ENCODE results near the gene RING1.
"Not testable (repeated sequence)": the region's sequence is repeated elsewhere in the genome, so short reads cannot be mapped to it uniquely, and the experiment has no call there.

Gene RING1

GRCh38 chr6:33206027-33206863 is 2.1 kb upstream of the RING1 start:
- DNase-seq (ENCODE audit: low read depth in 2 of 2) = no peak

GRCh38 chr6:33206864-33207551 is 1.3 kb upstream of the RING1 start:
- DNase-seq (ENCODE audit: low read depth in 2 of 2) = no peak

DNA sequence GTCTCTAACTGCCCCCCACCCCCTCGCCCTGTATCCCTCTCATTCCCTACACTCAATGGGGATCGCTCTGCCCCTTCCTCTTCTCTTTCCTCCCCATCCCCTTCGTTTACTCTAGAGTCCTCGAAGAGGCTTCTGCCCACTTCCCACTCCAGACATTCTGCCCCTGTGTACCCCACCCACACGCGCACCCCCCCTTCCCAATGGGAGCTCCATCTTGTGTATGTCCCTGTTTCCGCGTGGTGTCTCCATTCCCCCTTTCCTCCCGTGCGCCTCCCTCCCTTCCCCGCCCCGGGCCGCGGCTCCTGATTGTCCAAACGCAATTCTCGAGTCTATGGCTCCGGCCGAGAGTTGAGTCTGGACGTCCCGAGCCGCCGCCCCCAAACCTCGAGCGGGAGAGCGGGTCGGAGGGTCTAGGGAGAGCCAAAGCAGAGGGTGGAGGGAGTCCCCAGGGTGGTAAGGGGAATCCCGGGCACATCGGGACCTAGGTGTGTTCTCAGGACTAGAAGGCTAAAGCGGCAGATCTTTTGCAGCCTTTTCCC is 679 bp upstream of the RING1 start:
- DNase-seq (ENCODE audit: low read depth in 2 of 2) = no peak

- DNase-seq (ENCODE audit: low read depth in 2 of 2) = no peak
Observed at GRCh38 chr6:33209856-33210255, 1.6 kb downstream of the RING1 start.

- DNase-seq (ENCODE audit: low read depth in 2 of 2) = no peak
Observed at GRCh38 chr6:33211136-33211535, 2.8 kb downstream of the RING1 start.

DNA sequence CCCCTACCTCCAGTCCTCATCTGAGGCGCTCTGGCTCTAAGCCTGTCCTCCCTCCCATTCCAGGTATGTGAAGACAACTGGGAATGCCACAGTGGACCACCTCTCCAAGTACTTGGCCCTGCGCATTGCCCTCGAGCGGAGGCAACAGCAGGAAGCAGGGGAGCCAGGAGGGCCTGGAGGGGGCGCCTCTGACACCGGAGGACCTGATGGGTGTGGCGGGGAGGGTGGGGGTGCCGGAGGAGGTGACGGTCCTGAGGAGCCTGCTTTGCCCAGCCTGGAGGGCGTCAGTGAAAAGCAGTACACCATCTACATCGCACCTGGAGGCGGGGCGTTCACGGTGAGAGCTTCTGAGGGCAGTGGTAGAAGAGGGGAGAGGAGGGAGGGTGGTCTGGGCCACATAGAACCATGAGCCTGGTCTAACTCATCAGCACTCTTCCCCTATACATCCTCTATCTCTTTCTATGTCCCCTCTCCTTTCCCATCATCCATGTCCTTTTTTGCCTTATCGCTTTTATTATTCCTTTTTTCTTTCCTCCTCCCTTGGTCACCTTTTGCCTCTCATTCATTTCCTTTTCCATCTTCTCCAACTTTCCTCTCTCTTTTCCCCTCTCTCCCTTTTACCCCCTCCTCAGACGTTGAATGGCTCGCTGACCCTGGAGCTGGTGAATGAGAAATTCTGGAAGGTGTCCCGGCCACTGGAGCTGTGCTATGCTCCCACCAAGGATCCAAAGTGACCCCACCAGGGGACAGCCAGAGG is 3.5 kb downstream of the RING1 start:
- DNase-seq (ENCODE audit: low read depth in 2 of 2) = no peak

GRCh38 chr6:33212857-33213165 is 4.5 kb downstream of the RING1 start:
- DNase-seq (ENCODE audit: low read depth in 2 of 2) = no peak

DNA sequence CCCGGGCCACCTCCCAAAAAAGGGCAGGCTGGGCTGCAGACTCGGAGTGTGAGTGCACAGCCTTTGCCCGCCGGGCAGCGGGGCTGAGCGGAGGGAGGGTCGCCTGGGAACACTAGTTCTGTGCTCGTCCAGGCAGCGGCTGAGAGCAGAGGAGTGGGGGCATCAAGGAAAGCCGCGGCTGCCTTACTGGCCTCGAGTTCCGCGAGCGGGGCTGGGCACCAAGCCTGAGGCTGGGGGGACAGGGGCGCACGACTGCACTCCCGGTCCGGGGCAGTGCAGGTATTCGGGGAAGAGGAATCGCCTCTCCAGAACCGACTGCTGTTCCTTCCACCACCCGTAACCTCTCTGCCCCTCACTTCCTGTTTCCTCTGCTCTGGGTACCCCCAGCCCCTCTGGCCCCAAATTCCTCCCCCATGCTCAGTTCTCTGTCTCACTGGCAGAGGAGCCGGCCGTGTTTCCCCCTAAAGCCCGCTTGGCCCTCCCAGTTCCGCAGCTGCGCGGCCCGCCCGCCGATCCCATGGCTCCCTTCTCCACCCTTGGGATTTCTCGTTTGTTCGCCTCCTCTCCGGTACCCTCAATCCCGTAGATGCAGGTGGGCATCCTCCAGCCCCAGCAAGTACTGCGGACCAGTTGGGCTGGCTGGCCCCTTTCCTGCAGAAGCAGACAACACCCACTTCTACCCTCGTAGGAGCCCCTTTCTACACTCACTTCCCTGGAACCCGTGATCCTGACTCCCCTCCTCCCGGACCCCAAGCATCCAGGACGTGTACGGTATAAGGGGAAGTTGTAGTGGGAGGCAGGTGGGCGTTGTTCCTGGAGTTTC is 5.1 kb downstream of the RING1 start:
- no peak for DNase-seq (ENCODE audit: low read depth in 2 of 2)

- DNase-seq (ENCODE audit: low read depth in 2 of 2) = no peak
Observed at GRCh38 chr6:33213989-33214335, 5.7 kb downstream of the RING1 start.

DNA sequence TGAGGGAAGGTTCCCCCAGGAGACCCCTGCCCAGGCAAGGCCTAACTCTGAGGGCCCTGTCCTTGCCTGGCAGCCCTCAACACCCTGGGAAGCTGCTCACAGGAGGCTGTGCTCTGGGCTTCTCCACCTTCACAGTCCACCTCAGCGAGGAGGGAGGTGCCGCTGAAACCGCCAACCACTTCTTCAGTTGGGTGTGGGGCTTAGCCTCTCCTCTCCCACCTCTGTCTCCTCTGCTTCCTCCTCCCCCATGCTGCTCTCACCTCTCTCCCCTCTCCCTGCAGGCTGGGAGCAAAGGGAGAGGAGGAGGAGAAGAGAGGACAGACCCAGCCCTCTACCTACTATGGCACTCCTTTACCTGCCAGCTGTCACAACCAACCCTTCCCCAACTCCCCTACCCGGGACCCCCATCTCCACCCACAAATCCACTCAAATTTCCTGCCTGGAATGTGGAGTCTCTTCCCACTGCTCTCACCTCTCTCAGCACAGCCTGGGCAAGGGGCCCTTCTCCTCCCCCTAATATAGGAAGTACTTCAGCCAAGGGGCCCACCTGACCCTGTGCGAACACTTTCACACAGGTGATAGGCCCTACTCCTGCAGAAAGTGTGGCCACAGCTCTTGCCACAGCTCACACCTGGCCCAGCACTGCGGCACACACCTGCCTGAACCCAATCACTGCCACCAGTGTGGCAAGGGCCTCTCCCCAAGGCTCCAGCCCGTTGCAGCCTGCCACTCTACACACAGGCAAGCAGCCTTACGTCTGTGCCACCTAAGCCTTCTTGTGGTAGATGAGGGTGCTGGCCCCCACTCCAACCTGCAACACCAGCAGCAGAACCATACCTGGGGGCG is 7.2 kb downstream of the RING1 start:
- no peak for DNase-seq (ENCODE audit: low read depth in 2 of 2)

DNA sequence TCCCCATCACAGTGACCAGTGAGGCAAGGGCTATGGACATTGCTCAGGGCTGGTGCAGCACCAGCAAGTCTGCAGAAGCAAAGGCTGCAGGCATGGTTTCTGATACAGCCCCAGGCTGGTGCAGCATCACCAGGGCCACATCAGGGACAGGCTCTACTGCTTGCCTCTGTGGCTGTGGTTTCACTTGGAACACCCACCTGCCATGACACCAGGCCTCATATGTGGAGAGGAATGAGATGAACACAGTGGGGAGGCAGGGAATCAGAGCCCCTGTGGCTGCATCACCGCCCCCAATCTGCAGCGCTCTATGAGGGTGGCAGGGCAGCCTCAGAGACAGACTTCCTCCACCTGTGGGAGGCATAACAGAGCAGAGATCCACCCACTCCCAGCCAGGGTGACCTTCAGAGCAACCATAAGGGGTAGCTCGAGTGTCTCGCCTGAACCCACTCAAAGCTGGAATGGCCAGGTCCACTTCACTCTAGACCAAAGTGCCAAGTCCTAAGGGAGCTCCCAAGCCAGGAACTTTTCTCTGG is 7.9 kb downstream of the RING1 start:
- DNase-seq (ENCODE audit: low read depth in 2 of 2) = no peak

- no peak for DNase-seq (ENCODE audit: low read depth in 2 of 2)
Observed at GRCh38 chr6:33217246-33217645, 8.9 kb downstream of the RING1 start.

DNA sequence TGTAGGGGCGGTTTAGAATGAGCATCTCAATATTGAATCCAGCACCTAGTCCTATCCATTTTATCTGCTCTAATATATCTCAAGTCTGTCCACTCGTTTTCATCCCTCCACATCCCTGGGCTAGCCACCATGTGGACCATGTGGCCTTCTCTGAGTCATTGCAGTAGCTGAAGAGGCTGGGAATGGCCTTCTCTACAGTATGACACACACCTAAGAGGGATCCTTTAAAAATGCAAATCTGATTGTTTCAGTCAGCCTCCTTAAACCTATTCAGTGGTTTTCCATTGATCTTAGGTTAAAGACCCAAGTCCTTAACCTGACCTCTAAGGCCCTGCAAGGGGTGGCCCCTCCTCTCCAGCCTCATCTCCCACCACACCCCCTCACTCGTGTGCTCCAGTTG is 9.4 kb downstream of the RING1 start:
- DNase-seq (ENCODE audit: low read depth in 2 of 2) = no peak

- not testable (repeated sequence) for DNase-seq (ENCODE audit: low read depth in 2 of 2)
Observed at GRCh38 chr6:33226503-33227120, 18.3 kb downstream of the RING1 start.

DNA sequence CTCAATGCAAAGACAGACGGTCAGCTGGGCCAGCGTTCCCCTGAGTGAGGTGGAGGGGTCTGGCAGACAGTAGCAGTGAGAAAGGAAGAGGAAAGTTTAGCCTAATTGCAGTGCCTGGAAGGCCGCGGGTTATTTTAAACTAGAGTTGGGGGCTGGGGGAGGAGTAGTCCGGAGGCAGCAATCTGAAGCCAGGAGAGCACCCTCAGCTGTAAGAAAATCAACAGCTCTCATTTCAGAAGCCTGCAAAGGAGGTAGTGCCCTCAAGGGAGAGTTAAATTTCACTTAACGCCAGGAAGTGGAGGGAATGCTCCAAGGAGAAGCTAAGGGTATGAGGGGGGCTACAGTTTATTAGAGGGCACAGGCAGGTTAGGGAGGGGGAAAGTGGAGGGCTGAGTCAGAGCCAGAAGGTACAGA is 26.9 kb downstream of the RING1 start:
- no peak for DNase-seq (ENCODE audit: low read depth in 2 of 2)

DNA sequence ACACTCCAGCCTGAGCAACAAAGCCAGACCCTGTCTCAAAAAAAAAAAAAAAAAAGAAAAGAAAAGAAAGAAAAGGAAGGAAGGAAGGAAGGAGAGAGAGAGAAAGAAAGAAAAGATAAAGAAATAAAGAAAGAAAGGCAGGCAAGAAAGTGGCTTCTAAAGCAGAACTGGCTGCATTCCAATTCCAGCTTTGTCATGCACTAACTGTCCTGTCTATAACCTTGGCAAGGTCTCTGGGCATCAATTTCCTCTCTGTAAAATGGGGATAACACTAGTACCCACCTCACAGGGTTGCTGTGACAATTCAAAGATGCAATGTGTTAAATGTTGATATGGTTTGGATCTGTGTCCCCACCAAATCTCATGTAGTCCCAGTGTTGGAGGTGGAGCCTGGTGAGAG is 28.0 kb downstream of the RING1 start:
- no peak for DNase-seq (ENCODE audit: low read depth in 2 of 2)

DNA sequence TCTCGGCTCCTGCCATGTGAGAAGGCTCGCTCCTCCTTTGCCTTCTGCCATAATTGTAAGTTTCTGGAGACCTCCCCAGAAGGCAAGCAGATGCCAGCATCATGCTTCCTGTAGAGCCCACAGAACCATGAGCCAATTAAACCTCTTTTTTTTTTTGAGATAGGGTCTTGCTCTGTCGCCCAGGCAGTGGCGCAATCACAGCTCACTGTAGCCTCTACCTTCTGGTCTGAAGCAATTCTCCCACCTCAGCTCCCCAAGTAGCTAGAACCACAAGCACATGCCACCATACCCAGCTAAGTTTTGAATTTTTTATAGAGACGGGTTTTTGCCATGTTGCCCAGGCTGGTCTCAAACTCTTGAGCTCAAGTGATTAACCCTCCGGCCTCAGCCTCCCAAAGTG is 28.6 kb downstream of the RING1 start:
- no peak for DNase-seq (ENCODE audit: low read depth in 2 of 2)

- no peak for DNase-seq (ENCODE audit: low read depth in 2 of 2)
Observed at GRCh38 chr6:33237741-33238140, 29.4 kb downstream of the RING1 start.

GRCh38 chr6:33241968-33242367 is 33.7 kb downstream of the RING1 start:
- DNase-seq (ENCODE audit: low read depth in 2 of 2) = no peak

- no peak for DNase-seq (ENCODE audit: low read depth in 2 of 2)
Observed at GRCh38 chr6:33243476-33243875, 35.2 kb downstream of the RING1 start.
